ENCODE results near the gene SORBS2. TPM values are rescaled to one million over a fixed set of nuclear protein-coding genes. Genes with fewer than 3 reads are reported as not detected.

Gene SORBS2
- total and polyA plus RNA-seq, 2 of the 4 experiments (the other 2 are of a cell fraction), result 0.18 TPM; not detected in 1

GRCh38 chr4:185685804-185686203 is 126.2 kb downstream of the SORBS2 start:
- H2BK5ac ChIP-seq (ENCODE audit: low read depth, low read length, poor library complexity, severe bottlenecking), result no peak overlapping the region
- no peak overlapping the region for H2AK9ac ChIP-seq (replicated peaks; ENCODE audit: low read depth, low read length, poor library complexity)
- H3K9ac ChIP-seq (ENCODE audit: low read depth, low read length), result no peak overlapping the region
- no peaks in the 10 kb centered on the region for H3K4me1 ChIP-seq (ENCODE audit: control insufficient read depth, insufficient read depth, low read length)
- H3K36me3 ChIP-seq (ENCODE audit: control insufficient read depth, insufficient read depth, low read length), result no peaks in the 10 kb centered on the region
- WGBS, 2 experiments (ENCODE audit: extremely low coverage in 2 of 2, insufficient read length in 1 of 2), result no CpG with 5 or more reads among the region's 1 CpG
- no peak overlapping the region for H2AFZ ChIP-seq (replicated peaks; ENCODE audit: low read length, poor library complexity)
- no peak overlapping the region for H3K27ac ChIP-seq (ENCODE audit: insufficient read depth, low read length)
- H3K9me1 ChIP-seq (ENCODE audit: insufficient read depth, low read length), result no peaks in the 10 kb centered on the region
- no peak overlapping the region for H2AK5ac ChIP-seq (ENCODE audit: low read depth, low read length)
- H3K23ac ChIP-seq (ENCODE audit: low read depth, low read length), result no peak overlapping the region
- H3K27me3 ChIP-seq (ENCODE audit: control insufficient read depth, insufficient read depth, low read length), result peaks cover 4% of the 10 kb centered on the region; the same call in 1 of the 2 replicates
- no peak overlapping the region for H2BK120ac ChIP-seq (ENCODE audit: low read depth, low read length)
- no peak for TF ChIP-seq NFE2L2 (IDR thresholded peaks at IDR 0.05; ENCODE audit: low read depth, low read length)
- no peak for TF ChIP-seq CHD1 (IDR thresholded peaks at IDR 0.05; ENCODE audit: low read depth, low read length)
- no peak for TF ChIP-seq RFX5 (IDR thresholded peaks at IDR 0.05; ENCODE audit: low read depth, low read length)
- TF ChIP-seq POLR2A (IDR thresholded peaks at IDR 0.05; ENCODE audit: low read depth, low read length), result no peak
- no peak for TF ChIP-seq MAFK (IDR thresholded peaks at IDR 0.05; ENCODE audit: low read depth, low read length)
- no peak for TF ChIP-seq MXI1 (IDR thresholded peaks at IDR 0.05; ENCODE audit: borderline replicate concordance, low read depth, low read length)
- intact Hi-C loops (cut with micrococcal nuclease) (no loop called here), dilution Hi-C loops (cut with HindIII; ENCODE audit: low sequenced_read_pairs, unreplicated experiment) (no loop called here), in situ Hi-C loops (cut with MboI; ENCODE audit: low sequenced_read_pairs) (no loop called here)
- POLR2A ChIA-PET (ENCODE audit: unreplicated experiment), result no interaction called here
- no peaks in the 10 kb centered on the region for H3K79me1 ChIP-seq (ENCODE audit: low read depth in 1 of 2, low read length in 2 of 2)
- no peak overlapping the region for H4K5ac ChIP-seq (ENCODE audit: low read depth, low read length)
- no peak overlapping the region for H4K91ac ChIP-seq (ENCODE audit: insufficient read depth, low read depth, low read length)
- ATAC-seq (ENCODE audit: low read depth) (no peak), DNase-seq (no peak)
- no peak overlapping the region for H2BK20ac ChIP-seq (ENCODE audit: low read depth, low read length)
- no peaks in the 10 kb centered on the region for H4K20me1 ChIP-seq (ENCODE audit: insufficient read depth, low read length)
- H3K4me3 ChIP-seq (ENCODE audit: insufficient read depth, low read depth, low read length), result no peak overlapping the region
- H3K18ac ChIP-seq (ENCODE audit: low read depth, low read length), result no peak overlapping the region
- no peak overlapping the region for H4K8ac ChIP-seq (ENCODE audit: low read depth in 2 of 2, low read length in 2 of 2)
- no peak overlapping the region for H3K56ac ChIP-seq (ENCODE audit: extremely low read depth, insufficient read depth, low read length)
- H3K14ac ChIP-seq (replicated peaks; ENCODE audit: low read depth, low read length), result no peak overlapping the region
- no TSS peak for BruUV-seq (replicated peaks)
- H3K9me3 ChIP-seq (ENCODE audit: control insufficient read depth, insufficient read depth, low read length), result no peaks in the 10 kb centered on the region
- no peak overlapping the region for H3K4ac ChIP-seq (ENCODE audit: low read depth, low read length)
- CTCF ChIA-PET, result no interaction called here
- H2BK15ac ChIP-seq (ENCODE audit: low read depth, low read length), result no peak overlapping the region
- no peak overlapping the region for H3K4me2 ChIP-seq (ENCODE audit: low read depth, low read length)

All from IMR-90 (cell line).